GM19397 (cell line): Measurements from ENCODE around the gene C19orf38.
"Not testable (repeated sequence)": the region's sequence is repeated elsewhere in the genome, so short reads cannot be mapped to it uniquely, and the experiment has no call there.

Experiments
- ATAC-seq: cut with Tn5 transposase; IDR thresholded peaks from one replicate; pipeline ENCODE4 v1.9.1; 2021; ENCODE audit warnings: mild to moderate bottlenecking, moderate library complexity; ENCODE audit not compliant: unreplicated experiment

The C19orf38 gene

DNA sequence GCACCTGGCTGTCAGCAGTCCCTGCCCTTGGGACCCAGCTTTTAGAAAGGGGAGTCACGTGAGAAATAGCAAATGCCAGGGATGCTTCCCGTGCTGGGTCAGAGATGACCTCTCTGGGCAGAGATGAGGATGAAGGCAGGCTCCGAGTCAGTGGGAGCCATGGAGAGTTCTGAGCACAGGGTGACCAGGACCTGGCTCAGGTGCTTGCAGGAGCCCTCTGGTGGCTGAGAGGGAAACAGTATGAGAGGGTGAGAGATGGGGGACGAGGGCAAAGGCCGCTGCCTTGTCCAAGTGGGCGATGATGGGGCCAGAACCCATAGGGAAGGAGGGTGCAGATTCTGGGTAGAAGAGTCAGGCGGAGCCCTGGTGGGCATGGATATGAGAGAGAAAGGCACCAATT, 28.0 kb upstream of the C19orf38 start:
- ATAC-seq = no peak

DNA sequence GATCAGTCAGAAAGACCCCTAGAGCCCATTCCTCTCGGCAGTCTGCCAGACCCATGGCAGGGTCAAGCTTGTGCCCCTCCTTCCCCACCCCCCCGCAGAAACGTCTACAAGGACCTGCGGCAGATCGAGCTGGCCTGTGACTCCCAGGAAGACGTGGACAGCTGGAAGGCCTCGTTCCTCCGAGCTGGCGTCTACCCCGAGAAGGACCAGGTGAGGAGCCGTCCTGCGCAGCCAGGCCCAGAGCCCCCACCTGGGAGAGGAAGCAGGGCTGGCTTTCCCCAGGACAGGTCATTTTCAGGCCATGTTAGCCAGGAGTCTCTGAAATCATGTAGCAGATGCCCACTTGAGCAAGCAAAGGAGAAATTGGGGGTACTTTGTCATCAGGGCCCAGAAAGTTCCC, 24.5 kb upstream of the C19orf38 start:
- ATAC-seq = no peak

GRCh38 chr19:10826231-10826630, 22.0 kb upstream of the C19orf38 start:
- ATAC-seq = no peak

DNA sequence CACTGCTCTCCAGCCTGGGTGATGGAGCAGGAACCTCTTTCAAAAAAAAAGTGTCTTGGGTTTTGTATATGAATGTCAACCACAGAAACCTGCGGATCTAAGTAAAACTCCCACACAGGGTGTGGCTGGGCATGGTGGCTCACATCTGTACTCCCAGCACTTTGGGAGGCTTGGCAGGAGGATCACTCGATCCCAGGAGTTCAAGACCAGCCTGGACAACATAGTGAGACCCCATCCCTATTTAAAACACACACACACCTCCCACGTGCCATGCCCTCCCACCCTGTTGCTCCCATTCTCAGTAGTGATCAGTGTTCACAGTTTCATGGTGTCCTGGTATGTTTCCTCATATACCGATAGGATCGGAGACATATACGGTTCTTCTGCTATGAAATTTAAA, 21.4 kb upstream of the C19orf38 start:
- no peak for ATAC-seq

DNA sequence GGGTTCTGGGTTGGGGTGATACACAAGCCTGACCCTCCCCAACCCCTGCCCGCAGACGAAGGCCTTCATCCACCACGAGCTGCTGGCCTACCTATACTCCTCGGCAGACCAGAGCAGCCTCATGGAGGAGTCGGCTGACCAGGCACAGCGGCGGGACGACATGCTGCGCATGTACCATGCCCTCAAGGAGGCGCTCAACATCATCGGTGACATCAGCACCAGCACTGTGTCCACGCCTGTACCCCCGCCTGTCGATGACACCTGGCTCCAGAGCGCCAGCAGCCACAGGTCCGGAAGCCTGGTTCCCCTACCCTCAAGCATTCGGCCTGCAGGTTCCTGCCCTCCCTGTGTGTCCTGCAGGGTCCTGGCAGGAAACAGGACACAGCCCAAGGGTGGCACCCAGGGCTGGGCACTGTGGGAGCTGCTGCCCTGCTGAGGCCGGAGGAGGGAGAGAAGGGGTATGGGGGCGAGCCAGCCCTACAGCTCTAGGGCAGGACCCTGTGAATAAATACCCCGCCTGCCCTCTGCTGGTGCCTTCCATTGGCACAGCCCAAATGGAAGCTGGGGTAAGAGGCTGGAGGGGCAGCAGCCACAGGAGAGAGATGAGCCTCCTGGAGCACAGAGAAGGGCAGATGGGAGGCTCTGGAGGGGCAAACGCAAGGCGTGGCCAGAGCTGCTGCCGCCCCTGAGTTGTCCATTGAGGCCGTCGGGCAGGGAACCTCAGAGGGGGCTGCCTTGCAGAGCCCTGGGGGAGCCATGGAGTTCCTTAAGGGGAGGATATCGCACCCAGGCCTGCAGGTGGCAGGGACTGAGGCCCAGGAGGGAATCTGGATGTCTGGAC, 19.0 kb upstream of the C19orf38 start:
- ATAC-seq = no peak

DNA sequence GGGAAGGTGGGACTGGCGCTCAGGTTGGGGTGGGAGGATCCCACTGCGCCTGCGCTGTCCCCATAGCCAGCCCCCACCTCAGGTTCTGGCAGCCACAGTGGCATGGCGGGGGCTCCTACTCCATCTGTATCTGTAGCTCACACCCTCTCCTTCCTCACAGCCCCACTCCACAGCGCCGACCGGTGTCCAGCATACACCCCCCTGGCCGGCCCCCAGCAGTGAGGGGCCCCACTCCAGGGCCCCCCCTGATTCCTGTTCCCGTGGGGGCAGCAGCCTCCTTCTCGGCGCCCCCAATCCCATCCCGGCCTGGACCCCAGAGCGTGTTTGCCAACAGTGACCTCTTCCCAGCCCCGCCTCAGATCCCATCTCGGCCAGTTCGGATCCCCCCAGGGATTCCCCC, 18.2 kb upstream of the C19orf38 start:
- no peak for ATAC-seq

DNA sequence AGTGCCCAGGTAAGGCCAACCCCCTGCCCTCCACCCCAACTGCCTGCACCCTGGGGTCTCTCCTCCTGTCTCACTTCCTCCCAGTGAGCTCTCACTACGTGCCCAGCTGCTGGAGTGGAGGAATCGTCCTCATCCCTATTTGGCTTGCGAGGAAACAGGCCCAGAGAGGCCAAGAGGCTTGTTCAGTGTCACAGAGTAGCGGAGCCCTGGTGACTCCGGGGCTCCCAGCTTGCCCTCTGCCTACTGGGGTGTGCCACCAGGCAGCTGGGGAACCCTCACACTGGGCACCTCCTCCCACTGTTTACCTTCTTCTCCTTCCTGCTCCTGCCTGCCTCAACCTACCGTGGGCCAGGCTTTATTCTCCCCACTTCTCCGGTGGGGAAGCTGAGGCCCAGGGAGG, 17.8 kb upstream of the C19orf38 start:
- ATAC-seq = no peak

DNA sequence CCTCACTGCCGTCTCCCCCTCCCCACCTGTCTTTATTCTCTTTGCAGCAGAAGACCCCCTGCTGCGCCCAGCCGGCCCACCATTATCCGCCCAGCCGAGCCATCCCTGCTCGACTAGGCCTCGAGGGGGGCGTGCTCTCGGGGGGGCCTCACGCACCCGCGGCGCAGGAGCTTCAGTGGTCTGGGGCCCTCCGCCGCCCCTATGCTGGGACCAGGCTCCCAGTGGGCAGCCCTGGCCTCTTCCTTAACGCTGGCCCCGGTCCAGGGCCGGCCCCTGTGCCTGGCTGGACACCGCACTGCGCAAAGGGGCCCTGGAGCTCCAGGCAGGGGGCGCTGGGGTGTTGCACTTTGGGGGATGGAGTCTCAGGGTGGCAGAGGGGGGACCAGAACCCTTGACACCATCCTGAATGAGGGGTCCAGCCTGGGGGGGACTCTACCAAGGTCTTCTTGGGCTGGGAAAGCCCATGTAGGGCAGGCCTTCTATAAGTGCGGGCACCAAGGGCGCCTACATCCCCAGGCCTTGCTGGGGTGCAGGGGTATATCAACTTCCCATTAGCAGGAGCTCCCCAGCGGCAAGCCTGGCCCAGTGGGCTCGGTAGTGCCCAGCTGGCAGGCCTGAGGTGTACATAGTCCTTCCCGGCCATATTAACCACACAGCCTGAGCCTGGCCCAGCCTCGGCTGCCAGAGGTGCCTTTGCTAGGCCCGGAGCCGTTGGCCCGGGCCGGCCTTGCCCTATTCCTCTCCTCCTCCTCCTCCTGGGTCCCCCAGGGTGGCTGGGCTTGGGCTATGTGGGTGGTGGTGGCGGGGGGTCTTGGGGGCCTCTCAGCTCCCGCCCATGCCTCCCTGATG, 17.1 kb upstream of the C19orf38 start:
- no peak for ATAC-seq

- no peak for ATAC-seq
These were observed 16.0 kb upstream of the C19orf38 start for GRCh38 chr19:10831987-10832938.

DNA sequence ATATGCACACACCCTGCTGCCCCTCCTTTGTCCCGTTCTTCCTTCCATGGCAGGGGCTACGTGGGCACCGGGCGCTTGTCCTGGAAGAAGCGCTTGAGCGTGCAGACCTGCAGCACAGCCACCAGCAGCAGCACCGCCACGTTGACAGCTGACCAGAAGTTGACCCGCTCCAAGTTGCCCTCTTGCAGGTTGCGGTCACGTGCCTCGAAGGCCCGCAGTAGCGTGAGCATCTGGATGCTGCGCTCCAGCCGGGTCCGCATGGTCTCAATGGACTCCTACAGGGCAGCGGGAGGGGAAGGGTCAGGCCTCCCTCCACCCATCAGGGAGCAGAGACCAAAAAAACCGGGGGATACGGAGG, 15.3 kb upstream of the C19orf38 start:
- ATAC-seq = no peak

DNA sequence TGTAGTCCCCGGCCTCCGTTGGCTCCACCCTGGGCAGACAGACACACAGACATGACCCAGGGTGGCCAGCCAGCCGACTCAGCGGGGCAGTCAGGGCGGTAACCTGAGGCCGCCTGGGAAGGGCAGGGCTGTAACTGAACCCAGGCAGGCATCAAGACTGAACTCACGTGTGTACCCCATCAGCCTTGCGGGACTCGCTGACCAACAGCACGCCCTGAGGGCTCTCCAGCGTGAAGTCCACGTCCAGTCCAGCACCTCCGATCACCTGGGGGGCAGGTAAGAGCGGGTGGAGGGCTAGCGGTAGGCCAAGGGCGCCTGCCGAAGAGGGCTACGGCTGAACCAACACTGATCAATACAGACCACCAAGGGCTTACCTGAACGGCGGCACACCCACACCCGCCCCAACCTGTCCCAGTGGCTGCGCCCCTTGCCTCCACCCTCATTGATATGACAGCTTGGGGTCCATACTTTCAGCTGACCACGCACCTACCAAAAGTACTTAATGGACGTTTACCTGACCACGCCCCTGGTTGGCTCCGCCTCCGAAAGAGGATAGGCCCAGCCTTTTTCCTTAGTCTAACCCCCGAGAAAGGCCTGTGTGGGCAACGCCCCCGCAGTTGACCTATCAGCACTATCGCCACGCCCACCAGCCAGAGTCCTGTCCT, 13.0 kb upstream of the C19orf38 start:
- no peak for ATAC-seq

GRCh38 chr19:10835754-10836478, 12.3 kb upstream of the C19orf38 start, which contains the start of gene TMED1:
TSS of gene TMED1 (minus strand) at chr19:10836212. CDS start at chr19:10836191, 21 bp downstream.
- peak; percentile 69 for ATAC-seq

DNA sequence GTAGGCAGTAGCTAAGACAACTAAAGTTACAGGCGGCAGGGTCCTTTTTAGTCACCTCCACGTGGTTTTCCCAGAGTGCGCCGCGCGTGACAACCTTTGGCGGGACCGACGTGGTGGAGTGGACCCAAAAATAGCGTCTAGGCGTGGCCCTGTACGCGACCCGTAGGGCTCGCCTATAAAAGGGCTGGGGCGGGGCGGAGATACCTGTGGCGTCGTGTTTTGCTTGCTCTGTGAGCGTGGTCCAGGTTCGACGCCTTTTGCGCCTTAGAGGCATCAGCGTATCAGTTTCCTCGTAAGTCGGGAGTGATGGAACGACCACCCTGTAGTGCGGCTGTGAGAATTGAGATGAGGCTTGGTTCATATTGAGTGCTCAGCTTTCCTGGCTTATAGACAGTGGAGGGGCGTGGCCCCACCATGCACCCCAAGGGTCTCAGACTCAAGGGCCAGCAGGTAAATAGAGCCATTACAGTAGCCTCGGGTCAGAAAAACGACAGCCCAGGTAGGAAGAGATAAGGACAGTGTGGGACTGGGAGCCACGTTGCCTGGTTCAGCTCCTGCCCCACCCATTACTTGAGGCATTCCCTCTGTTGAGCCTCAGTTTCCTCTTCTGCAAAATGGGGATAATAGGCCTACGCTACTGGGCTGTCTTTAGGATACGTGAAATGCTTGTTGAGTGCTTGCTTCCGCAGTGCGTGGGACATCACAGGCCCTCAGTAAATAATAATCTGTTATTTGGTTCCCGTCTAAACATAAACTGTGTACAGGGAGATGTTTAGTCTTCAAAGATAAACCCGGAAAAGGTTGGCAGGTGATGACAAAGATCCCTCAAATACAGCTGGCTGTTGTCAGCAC, 11.5 kb upstream of the C19orf38 start:
- peak; percentile 22 for ATAC-seq

- not testable (repeated sequence) for ATAC-seq
These were observed 10.6 kb upstream of the C19orf38 start for GRCh38 chr19:10837649-10838048.

- ATAC-seq = no peak
These were observed 9.8 kb upstream of the C19orf38 start for GRCh38 chr19:10838377-10838776.

DNA sequence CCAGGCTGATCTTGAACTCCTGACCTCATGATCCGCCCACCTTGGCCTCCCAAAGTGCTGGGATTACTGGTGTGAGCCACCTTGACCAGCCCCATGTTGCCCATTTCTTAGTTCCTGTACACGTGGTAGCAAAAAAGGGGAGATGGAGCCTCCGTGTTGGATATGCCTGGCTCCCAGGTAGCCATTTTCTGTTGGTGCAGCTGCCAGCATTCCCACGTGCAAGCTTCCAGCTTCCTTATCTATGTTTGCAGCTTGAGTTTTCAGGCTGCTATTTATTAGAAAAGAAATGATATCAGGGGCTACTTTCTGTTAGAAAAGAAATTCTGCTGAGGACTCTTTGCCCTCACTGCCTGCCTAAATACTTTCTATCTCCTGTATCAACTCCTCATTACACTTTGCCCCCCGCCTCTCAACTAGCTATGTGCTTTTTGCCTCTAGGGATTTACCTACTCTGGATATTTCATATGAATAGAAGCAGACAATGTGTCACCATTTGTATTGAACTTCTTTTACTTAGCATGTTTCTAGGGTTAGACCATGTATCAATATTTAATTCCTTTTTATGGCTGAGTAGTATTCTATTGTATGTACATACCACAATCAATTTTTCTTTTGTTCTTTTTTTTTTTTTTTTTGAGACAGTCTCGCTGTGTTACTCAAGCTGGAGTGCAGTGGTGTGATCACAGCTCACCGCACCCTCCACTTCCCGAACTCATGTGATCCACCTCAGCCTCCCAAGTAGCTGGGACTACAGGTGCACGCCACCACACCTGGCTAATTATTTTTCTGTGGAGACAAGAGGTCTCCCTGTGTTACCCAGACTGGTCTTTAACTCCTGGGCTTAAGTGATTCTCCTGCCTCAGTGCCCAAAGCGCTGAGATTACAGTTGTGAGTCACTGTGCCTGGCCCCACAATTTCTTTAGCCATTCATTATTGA, 8.8 kb upstream of the C19orf38 start:
- no peak for ATAC-seq

- no peak for ATAC-seq
These were observed 5.4 kb upstream of the C19orf38 start for GRCh38 chr19:10842788-10843187.
